HuH-7.5 (cell line): ENCODE data around the gene ITGB2.

Experiments
- DNase-seq: peaks from one replicate; pipeline ENCODE4 v3.0.0; 2011; ENCODE audit warnings: low spot score

The ITGB2 gene

DNA sequence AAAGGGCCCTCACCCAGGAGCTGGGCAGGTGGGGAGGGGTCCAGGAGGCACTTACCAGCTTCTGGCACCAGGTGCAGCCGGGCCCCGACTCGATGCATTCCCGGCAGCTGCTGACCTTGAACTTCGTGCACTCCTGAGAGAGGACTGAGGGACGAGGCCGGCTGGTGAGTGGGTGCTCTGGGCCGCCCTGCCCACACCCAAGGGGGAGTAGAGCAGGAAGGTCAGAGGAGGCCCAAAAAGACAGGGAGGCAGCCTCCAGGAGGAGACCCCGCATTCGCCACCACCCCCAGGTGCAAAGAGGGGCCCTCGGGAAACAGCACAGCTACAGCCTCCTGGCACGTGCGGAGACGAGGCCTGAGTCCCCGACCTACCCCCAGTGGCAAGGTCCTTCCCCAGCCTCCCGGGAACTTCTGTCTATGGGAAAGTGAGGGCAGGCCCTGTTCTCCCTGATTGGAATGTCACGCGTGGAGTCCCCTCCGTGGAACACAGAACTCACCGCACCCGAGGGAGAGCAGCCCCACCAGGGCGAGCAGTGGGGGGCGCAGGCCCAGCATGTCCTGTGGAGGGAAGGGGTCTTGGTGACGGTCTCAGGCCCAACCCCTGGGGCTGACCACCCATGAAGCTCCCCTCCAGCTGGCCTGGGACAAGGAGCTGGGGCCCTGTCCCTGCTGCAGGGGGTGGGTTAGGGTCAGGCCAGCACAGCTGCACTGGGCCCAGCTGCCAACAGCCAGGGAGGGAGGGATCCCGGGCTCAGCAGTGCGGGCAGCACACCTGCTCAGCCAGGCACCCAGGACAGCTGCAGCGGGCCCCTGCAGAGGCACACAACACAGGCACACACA is 10.3 kb downstream of the ITGB2 start:
- no peak for DNase-seq

DNA sequence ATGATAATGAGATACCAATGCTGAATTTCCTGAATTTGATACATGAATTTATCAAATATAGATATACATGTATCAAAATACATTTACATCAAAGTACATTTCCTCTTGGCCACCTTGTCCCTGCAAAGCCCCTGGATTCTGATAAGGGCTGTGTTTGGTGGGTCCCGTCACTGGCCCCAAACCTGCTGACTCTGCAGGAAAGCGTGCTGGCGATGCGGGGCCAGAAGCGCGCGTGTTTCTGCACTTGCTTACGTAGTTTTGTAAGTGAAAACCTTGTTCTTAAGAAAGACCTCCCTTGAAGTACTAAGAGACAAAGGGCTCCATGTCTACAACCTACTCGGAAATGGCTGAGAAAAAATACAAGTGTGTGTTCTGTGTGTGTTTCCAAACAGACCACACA is 11.0 kb downstream of the ITGB2 start:
- DNase-seq = no peak

DNA sequence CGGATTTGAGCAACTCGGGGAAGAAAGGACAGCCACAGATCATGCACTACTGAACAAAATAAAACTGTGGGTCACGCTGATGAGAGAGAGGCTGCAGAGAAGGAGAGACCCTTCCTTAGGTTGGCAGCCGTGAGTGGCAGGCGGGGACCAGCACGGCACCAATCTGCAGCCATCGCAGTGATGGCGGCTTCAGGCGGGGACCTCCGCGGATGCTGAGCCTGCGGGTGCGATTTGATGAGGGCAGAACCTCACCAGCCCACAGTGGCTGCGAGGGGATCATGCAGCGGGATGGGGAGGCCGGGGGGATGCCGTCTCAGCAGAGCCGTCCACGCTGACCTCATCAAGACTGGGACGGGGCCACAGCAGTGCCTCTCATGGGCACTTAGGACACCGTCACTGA is 11.8 kb downstream of the ITGB2 start:
- DNase-seq = no peak

DNA sequence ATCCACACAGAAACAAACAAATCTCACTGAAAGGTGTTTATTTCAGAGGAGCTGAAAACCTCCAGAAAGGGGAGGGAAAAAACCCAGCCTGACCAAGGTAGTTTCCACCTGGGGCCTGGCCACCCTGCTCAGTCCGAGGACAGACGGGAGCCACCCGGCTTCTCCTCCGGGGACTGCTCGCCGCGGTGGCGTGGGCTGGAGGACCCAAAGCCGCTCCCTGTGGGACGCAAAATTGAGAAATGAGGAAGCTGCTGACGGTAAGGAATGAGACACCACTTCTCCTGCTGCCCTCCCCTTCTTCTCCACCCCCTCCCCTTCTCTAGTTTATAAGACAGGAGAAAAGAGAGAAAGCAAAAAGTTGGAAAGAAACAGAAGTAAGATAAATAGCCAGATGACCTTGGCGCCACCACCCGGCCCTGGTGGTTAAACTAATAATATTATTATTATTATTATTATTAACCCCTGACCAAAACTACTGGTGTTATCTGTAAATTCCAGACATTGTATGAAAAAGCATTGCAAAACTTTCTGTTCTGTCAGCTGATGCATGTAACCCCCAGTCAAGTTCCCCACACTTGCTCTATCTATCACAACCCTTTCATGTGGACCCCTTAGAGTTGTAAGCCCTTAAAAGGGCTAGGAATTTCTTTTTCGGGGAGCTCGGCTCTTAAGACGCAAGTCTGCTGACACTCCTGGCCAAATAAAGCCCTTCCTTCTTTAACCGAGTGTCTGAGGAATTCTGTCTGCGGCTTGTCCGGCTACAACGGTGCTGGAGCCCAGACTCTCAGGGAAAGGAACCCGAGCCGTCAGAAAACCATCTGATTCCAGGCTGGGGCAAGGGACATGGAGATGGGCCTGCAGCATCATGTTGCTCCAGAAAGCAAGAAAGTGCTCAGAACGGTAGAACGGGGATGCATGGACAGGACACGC is 12.5 kb downstream of the ITGB2 start:
- DNase-seq = no peak

DNA sequence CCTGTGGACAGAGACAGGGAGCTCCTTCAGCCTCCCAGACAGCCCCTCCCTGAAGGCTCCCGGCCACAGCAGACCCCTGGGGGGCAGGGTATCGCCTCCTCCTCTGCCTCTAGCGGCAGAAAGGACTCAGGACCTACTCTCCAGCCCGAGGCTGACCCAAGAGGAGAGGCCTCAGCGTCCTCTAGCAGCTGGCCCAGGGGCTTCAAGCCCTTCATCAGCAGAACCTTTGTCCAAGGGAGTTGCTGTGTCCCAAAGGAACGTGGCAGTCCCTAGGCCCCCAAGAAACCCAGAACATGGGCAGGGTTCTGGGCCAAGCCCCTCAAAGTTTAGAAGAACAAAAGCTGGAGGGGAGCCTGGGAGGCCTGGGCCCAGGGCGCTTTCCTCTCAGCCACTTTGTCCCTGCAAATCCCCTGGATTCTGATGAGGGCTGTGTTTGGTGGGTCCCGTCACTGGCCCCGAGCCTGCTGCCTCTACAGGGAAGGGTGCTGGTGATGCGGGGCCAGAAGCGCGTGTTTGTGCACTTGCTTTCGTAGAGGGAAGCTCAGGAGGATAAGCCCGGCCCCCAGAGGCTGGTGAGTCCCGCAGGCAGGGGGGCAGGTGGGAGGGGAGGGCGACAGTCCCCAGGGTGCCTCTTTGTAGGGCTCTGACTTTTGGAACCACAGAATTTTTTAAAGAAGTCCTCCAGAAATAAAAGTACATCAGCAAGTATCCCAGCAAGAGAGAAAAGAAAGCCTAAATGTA is 13.3 kb downstream of the ITGB2 start:
- no peak for DNase-seq

DNA sequence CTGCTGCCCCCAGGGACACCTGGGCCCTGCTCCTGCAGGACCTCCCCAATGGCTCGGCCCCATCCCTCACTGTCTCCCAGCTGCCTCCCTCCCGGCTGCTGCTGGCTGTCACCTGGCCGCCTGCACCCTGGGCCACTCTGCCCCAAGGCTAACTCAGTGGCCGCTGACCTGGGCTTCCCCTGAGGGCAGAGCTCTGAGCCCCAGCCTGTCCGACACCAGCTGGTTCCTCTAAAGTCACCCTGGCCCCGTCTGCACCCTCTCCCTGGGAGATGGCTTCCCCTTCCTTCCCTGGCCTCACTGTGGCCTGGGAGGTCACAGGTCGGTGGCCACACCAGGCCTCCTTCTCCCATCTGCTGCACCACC is 15.0 kb downstream of the ITGB2 start:
- DNase-seq = no peak

DNA sequence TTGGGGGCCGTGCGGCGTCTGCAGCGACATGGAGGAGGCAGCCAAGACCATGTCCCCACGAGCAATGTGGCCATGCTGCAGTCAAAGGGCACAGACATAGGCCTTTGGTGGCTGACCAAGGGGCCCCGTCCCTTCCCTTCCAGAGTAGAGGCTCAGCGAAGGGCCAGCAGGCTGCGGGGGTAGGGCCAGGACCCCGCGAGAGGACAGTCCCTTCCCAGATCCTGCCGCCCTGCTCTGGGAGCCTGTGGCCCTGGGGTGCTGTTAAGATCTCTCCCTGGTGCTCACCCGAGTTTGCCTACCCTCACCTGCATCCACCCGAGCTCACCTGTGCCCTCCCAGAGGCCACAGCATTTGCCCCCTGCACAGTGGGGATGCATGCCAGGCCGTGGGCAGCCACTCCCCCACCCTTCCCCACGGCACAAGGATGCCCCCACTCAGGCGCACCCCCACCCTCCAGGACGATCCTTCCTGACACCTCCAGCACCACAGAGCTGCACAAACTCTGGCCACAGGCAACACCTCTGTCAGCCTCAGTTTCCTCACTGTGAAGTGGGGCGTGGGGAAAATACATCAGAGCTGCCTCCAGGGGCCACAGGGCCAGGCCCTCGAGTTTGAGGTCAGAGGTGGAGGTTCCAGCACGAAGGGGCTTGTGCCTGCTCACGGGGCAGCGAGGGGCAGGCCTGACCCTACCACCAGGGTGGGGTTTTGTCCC is 15.5 kb downstream of the ITGB2 start:
- DNase-seq = no peak

DNA sequence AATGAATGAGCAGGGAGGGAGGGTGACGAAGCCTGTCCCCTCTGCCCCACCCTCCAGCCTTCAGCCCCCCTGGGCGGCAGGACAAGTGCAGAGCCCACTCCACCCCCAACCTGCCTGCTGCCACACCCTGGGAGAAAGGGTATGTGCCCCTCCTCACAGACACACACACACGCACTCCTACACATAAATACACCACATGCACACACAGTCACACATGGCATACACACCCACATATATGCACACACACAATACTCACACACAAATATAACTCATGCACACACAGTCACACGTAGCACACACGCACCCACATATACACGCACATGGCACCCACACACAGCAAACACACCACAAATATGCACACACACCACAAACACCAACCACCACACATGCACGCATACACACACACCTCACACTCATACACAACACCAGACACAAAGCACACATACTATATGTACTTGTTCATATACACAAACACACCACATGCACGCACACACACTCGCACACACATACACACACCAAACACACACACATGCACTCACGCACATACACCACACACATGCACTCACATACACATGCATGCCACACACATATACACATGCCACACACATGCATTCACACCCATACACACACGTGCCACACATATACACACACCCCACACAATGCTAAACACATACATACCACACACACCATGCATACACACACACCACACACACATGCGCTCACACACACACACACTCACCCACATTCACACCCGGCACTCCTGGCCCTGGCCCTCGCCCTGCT is 16.4 kb downstream of the ITGB2 start:
- no peak for DNase-seq

DNA sequence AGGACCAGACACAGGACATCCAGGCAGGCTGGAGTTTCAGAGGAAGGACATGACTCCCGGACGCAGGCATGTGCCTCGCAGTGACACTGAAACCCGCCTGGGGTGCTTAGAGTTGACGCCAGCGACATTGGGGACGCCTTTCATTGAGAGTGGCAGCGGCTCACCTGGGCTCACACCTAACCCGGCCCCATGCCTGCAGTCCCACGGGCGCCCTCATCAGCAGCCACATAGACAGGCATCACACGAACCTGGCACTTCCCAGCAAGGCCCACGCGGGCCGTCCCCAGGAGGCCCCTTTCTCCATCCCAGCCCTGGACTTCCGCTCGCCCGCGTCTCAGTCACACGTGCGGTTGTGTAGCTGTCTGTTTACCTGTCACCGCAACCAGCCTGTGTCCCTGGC is 17.0 kb downstream of the ITGB2 start:
- DNase-seq = no peak

DNA sequence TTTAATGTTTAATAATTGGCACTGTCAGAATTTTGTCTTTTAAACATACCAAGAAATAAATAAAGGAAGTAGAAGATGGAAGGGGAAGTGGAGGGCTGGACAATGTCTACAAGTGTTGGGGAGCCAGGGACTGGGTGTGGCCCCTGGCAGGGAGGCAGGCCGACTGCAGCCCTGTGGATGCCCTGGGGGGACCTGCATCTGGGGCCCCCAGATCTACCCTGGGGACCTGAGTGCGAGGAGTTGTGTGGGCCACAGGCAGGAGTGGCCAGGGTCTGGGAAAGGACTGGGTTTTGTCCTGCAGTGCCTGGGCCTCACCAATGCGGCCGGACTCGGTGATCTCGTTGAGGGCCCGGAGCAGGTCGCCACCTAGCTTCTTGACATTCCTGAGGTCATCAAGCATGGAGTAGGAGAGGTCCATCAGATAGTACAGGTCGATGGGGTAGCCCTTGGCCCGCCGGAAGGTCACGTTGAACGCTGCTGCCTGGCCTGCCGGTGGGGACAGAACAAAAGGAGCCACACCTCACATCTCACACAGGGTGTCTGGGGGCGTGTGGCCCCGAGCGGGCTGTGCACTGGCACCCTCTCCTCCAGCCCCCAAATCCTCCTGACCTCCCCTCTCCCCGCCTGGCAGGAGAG is 17.5 kb downstream of the ITGB2 start:
- no peak for DNase-seq

DNA sequence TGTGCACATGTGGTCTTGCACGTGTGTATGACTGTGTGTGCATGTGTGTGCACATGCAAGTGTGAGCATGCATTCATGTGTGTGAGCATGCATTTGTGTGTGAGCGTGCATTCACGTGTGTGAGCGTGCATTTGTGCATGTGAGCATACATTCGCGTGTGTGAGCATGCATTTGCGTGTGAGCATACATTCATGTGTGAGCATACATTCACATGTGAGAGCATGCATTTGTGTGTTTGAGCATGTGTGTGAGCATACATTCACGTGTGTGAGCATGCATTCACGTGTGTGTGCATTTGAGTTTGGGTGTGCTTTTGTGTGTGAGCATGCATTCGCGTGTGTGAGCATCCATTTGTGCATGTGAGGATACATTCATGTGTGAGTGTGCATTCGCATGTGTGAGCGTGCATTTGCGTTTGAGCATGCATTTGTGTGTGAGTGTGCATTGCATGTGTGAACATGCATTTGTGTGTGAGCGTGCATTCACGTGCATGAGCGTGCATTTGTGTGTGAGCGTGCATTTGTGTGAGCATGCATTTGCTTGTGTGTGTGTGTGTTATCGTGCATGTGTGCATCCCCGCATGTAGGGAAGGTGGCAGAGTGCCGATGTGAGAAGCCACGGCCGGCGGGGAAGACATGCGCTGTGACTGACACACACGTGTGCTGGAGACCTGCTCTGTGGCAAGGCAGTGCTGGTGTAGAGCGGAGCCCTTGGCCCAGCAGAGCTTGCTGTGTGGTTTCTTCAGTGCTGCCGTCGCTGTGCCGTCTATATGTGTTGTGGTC is 18.2 kb downstream of the ITGB2 start:
- DNase-seq = no peak

DNA sequence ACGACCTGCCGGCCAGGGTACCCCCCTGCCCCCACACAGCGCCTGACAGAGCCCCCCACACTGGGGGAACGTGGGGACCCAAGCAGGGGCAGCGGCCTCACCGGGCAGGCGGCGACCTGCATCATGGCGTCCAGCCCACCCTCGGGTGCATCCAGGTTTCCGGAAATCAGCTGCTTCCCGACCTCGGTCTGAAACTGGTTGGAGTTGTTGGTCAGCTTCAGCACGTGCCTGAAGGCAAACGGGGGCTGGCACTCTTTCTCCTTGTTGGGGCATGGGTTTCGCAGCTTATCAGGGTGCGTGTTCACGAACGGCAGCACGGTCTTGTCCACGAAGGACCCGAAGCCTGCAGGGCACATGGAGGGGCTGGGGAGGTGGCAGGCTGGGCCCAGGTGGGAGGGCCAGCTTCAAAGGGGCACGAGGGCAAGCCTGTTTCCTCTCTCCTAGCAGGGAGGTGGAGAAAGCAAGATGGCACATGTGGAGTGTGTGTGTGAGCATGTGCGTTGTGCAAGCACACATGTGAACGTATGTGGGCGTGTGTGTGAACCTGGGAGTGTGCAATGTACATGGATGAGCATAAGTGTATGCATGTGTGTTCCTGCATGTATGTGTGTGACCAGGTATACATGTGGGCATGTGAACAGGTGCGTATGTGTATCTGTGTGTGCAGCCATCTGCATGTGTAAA is 19.2 kb downstream of the ITGB2 start:
- DNase-seq = no peak

DNA sequence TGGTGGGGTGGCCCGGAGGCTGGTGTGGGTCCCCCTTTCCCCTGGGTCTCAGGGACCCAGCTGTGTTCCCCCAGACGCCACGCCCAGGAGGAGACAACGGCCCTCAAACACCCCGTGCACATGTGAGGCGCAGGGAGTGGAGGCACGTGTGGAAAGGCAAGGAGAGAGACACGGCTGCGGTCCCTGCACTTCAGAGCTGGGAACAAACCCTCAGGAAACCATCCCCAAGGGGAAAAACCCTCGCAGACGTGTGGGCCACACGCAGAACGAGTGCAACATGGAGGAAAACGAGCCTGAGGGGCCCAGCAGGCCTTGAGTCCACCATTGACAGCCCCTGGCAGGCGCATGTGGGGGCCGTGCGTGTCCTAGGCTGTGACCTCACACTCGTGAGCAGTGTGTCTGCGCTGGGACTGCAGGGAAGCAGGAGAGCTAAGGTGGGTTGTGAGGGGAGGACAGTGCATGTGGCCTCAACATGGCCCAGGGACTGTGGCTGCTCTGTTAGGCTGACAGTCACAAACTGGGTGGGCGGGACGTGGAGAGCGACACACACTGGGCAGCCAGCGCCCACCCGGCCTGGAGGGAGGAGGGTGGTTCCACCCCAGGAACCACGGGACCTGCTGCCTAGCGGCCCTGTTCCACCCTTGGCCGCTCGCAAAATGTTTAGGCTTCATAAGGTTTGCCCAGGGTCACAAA is 20.0 kb downstream of the ITGB2 start:
- DNase-seq = no peak

DNA sequence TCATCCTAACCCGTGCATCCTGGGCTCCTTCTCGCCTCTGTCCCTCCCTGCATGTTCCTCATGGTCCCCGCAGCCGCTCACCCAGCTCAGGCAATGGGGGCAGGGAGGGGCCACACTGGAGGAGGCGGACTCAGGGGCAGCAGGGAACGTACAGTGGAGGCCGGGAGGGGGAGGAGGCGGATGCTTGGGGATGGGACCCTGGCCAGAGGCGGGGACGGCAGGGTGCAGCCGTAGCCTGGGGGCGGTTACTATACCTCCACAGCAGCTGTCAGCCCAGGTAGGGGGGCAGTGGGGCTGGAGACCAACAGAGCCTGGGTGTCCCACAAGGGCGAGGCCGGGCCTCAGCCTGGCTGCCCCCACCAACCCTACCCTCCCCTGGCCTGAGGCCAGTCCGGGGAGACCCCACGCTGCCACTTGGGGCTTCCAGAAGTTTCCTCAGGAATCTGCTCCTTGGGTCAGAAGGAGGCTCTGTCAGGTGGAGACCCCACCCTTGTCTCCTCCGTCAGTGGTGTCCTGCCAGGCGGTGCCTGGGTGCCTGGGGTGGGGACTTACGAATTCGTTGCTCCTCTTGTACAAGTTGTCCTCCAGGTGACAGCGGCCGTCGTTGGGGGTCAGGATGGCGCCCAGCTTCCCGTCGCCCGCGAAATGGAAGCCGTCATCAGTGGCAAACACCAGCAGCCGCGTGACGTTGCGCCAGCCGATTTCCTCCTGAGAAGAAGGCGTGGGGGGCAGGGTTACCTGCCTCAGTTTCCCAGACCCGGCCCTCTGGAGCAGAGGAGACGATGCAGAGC is 20.7 kb downstream of the ITGB2 start:
- no peak for DNase-seq

DNA sequence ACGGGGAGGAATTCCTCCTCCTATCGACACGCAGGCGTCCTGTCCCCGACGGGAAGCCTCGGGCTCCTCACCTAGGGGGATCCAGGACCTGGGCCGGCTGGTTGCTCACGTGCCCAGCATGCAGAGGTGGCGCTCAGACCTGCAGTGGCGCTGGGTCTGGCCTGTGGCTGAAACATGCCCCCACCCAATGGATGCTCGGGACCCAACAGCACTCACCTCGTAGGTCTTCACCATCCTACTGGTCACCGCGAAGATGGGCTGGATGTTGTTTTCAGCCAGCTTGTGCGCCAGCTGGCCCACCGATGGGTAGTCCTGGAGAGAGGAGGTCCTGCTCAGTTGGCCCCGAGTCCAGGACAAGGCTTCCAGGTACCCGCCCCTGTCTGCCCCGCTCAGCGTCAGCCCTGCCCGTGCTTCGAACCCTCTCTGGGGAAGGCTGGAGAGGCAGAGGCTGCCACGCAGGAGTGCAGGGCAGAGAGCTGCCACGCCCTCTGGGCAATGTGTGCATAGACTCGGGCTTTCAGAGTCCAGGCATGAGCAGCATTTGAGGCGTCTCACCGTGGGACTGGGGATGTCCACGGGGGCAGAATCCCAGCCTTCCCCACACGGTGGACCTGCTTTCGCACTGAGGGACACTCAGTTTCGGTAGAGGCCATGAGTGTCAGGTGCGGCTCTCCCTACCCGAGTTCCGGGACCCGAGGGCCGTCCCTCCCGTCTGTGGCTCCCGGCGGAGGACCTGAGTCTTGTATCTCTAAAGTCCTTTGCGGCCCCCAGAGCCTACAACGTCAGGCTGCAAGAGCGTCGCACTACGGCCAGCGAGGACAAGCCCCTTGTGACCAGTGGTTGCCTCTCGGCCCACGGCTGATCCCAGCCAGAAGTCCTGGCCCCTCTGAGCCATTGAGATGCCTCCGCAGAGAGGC is 21.6 kb downstream of the ITGB2 start:
- DNase-seq = no peak

DNA sequence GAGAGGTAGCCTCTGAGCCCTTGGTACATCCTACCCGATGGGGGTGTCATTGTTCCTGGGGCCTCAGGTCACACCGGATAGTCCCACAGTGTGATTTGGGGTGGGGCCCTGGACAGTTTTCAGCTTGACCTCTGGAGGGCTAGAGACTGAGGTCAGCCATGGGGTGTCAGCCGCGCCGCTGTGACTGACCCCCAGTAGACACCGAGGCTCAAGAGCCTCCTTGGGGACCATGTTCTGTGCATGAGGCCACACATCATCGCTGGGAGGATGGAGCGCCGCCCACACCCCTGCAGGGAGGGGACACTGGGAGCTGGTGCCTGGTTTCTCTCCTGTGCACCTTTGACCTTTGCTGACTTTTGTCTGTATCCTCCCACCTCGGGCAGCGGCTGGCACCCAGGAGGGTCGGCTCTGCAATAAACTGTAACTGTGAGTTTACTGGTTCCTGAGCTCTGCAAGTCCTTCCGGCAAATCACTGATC is 22.6 kb downstream of the ITGB2 start:
- DNase-seq = no peak
